Endothelial cell of umbilical vein (primary cell): ENCODE measurements around the gene LAMB1.

Source experiments
- GATA2 ChIP-seq: IDR thresholded peaks from 2 replicates; pipeline ENCODE4 v1.7.0; 2011; ENCODE audit warnings: low read depth, mild to moderate bottlenecking, moderate library complexity, mixed read lengths, low read length; ENCODE audit not compliant: insufficient read length, insufficient read depth
- JUN ChIP-seq: IDR thresholded peaks from 2 replicates; pipeline ENCODE4 v1.6.1; 2011; ENCODE audit warnings: borderline replicate concordance, low read depth; ENCODE audit not compliant: insufficient read length, insufficient read depth
- MAX ChIP-seq: IDR thresholded peaks from 2 replicates; pipeline ENCODE4 v1.6.1; 2011; ENCODE audit not compliant: insufficient read depth, insufficient read length
- POLR2A ChIP-seq: IDR thresholded peaks from 2 replicates; pipeline ENCODE4 v1.6.1; 2012; ENCODE audit warnings: low read depth, mild to moderate bottlenecking, control low read depth, low read length
- TF ChIP-seq, protein P1 (sequence below), 2 donors: IDR thresholded peaks; 1 replicate in 1 of 2; 2 replicates in 1 of 2; pipeline ENCODE4 v1.5.1; 2011; ENCODE audit warnings: low read length in 2 of 2, mild to moderate bottlenecking in 2 of 2, moderate library complexity in 2 of 2, control low read depth in 1 of 2, inconsistent platforms in 1 of 2, low read depth in 1 of 2; ENCODE audit not compliant: insufficient read depth in 1 of 2; ENCODE audit errors: extremely low read depth in 1 of 2

DNA sequence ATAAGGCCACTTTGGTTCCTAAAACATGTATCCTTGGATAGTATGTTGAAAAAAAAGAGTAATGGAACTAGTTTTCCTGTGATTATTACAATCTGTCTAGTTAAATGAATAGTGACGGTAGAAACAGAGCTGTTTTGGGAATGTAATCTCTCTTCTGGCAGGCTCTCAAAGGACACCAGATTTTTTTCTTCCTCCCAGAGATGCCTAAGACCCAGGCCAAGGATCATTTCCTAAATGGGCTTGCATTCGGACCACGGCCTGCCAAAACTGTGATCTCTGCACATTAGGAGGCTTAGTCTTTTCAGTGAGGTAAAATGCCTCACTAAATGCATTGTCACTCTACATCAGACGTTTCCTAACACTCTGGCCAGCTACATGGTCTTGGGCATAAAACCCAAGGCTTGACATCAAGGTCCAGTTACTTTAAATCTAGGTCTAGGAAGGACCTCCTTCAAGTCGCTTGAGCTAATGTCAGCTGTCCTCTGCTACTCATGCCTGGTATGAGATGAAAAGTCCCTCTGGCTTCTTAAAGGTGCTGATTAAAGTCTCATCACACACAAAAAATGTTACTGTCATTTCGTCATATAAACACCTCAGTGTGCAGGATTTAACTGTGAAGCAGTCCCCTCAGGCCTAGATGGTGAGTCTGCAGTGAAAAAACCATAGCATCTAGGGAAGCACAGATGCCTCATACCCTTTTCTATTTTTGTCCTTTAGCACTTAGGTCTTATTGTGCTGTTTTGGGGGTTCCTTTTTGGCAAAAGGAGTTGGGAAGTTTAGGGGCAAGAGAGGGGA, 64.3 kb downstream of the LAMB1 start:
- TF ChIP-seq, protein P1, sequence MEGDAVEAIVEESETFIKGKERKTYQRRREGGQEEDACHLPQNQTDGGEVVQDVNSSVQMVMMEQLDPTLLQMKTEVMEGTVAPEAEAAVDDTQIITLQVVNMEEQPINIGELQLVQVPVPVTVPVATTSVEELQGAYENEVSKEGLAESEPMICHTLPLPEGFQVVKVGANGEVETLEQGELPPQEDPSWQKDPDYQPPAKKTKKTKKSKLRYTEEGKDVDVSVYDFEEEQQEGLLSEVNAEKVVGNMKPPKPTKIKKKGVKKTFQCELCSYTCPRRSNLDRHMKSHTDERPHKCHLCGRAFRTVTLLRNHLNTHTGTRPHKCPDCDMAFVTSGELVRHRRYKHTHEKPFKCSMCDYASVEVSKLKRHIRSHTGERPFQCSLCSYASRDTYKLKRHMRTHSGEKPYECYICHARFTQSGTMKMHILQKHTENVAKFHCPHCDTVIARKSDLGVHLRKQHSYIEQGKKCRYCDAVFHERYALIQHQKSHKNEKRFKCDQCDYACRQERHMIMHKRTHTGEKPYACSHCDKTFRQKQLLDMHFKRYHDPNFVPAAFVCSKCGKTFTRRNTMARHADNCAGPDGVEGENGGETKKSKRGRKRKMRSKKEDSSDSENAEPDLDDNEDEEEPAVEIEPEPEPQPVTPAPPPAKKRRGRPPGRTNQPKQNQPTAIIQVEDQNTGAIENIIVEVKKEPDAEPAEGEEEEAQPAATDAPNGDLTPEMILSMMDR (IDR thresholded peaks at IDR 0.05; ENCODE audit: extremely low read depth in 1 of 2, insufficient read depth in 1 of 2, low read depth in 1 of 2, low read length in 2 of 2): no peak
- no peak for TF ChIP-seq JUN
- TF ChIP-seq POLR2A: no peak
- no peak for TF ChIP-seq MAX
- TF ChIP-seq GATA2: no peak
